NCI-H345 treated with DMSO at 0.1 percent for 48 hours (cell line): ENCODE measurements around the gene SCYGR3.

Experiments
- DNase-seq: peaks from one replicate; lab custom pipeline; 2025; ENCODE audit not compliant: unreplicated experiment; lab: John Stamatoyannopoulos, UW

Gene SCYGR3

GRCh38 chr2:227566012-227566411 lies 48.6 kb downstream of the SCYGR3 start:
- DNase-seq = no peak

GRCh38 chr2:227565080-227565479 lies 49.6 kb downstream of the SCYGR3 start:
- no peak for DNase-seq
